Right forelimb (tissue), 1 donor: ENCODE results near the gene KRTAP10-12.
"Not testable (repeated sequence)": the region's sequence is repeated elsewhere in the genome, so short reads cannot be mapped to it uniquely, and the experiment has no call there.

Experiments used
- DNase-seq: peaks from one replicate; pipeline ENCODE4 v3.0.0-alpha.2; 2018

The KRTAP10-12 gene

DNA sequence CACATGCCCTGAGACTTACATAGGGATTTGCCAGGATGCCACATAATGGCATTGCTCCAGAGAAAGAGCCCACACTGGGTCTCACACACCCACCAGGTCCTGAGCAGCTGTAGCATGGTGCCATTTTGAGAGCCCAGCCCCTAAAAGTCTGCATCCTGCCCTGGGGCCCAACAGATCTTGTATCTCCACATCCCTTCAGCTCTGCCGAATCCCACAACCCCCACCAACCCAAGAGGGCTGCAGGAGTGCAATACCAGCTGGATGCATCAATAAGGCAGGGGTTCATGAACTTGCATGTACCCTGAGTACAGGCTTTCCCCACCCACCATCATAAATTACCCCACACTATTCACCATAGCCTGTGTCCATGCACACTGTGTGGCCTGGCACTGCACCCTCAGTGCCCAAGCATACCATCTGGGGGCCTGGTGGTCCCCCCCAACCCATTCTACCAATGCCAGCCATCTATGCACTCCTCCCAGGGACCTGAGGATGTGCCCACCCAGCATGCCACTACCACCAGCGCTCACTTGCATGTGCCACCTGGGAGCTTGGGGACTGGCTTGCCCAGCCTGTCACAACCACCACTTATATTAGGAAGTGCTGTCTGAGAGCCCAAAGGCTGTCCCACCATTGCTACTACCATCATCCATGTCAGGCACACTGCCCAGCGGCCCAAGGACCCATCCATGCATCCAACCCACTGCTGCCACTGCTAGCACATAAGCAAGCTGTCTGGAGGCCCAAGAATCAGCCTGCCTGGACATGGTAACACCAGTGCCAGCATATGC is 26.1 kb upstream of the KRTAP10-12 start:
- DNase-seq, result no peak

DNA sequence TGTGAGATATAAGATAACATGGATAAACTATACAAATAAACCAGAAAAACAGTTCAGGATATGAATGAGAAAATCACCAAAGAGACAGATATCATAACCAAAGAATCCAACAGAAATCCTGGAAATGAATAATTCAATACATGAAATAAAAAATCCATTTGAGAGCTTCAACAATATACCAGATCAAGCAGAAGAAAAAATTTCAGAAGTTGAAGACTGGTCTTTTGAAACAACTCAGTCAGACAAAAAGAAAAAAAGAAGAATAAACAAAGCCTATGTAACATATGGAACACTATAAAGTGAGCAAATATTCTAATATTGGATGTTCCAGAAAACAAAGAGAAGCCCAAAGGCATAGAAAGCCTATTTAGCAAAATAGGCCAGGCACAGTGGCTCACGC is 25.1 kb upstream of the KRTAP10-12 start:
- no peak for DNase-seq

DNA sequence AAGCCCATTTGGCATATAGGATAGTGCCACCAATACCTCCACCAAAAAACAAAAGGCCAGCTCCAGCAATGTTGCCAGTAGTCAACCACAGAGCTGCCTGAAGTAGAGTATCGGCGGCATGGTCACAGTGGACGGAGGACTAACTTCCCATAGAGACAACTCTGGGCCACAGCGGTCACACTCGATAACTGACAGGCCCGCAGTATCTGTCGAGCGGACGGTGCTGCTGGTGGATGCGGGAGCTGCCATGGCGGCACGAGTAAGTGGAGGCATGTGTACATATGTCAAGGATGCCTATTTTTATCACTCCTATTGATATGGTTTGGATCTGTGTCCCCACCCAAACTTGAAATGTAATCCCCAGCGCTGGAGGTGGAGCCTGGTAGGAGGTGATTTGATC is 19.1 kb upstream of the KRTAP10-12 start:
- DNase-seq, result no peak

DNA sequence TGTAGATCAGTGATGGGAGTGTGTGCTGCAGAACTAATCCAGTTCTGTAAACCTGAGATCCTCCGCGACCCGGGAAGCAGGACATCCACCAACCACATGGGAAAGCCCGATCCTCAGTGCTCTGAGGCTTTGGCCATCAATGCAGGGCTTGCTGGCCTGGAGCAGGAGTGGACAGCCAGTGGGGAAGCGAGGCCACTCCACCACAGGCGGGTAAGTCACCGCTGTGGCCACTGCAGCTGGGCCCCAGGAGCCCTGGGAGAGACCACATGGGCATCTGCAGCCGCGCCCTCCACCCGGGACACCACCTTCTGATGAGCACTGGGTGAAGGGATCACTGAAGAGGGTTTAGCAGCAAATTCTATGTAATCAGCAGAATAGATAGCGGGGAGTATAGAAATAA is 15.8 kb upstream of the KRTAP10-12 start:
- DNase-seq, result no peak

DNA sequence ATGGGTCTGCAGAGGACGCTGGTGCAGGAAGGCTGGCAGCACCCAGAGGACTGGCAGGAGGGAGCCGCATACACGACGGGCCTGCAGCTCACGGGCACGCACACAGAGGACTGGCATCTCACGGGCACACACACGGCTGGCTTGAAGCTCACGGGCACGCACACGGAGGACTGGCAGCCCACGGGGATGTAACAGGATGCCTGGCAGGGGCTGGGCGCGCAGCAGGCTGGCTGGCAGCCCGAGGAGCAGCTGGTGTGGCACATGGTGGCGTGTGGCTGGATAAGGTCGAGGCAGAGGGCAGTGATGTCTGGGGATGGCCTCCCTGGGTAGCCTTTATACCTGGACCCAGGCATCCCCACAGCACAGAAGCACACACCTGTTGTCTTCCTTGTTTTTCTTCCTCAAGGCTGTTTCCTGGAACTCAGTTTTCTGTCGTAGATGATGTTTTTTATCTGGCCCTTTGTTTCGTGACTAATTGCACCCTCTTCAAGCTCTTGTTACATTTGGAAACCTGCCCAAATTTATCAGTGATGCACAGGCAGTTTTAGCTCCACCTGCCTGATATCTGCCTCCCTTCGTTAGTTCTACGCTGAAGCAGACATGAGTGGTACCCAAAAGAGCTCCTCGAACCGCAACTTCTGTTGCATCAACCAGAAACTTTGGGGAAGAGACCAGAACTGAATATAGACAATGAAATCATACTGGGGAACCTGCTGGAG is 15.0 kb upstream of the KRTAP10-12 start, which contains the start of gene KRTAP12-1:
TSS of gene KRTAP12-1 (minus strand) at position 303 of the 719 bp plus-strand sequence. CDS start at position 263, 40 bp downstream.
- DNase-seq, result no peak

DNA sequence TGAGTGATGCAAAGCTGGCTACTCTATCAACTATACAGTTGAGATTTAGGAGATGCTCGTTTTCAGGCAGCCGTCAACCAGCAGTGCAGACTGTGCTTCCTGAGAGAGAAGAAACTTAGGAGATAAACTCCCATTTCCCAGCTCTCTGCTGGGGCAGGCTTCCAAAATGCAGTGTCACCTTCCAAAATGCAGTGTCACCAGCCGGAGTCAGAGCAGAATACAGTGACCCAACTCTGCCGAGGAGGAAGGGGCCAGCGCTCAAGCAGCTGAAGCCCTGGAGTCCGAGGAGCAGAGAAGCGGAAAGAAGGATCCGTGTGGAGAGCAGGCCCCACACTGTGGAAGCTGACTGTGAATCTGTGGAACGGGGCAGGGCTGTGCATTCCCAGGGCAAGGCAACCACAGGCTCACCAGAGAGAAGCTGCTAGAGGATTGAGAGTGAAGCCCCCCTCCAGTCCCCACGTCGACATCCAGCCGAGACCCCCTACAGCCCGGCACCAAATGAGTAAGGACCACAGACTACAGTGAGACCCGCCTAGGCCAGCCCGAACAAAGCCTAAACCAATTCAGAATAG is 14.3 kb upstream of the KRTAP10-12 start:
- no peak for DNase-seq

GRCh38 chr21:44684077-44684476 is 12.9 kb upstream of the KRTAP10-12 start:
- no peak for DNase-seq

- DNase-seq, result no peak
These were observed 12.5 kb upstream of the KRTAP10-12 start for GRCh38 chr21:44684483-44684882.

GRCh38 chr21:44685050-44685449 is 11.9 kb upstream of the KRTAP10-12 start:
- DNase-seq, result not testable (repeated sequence)

DNA sequence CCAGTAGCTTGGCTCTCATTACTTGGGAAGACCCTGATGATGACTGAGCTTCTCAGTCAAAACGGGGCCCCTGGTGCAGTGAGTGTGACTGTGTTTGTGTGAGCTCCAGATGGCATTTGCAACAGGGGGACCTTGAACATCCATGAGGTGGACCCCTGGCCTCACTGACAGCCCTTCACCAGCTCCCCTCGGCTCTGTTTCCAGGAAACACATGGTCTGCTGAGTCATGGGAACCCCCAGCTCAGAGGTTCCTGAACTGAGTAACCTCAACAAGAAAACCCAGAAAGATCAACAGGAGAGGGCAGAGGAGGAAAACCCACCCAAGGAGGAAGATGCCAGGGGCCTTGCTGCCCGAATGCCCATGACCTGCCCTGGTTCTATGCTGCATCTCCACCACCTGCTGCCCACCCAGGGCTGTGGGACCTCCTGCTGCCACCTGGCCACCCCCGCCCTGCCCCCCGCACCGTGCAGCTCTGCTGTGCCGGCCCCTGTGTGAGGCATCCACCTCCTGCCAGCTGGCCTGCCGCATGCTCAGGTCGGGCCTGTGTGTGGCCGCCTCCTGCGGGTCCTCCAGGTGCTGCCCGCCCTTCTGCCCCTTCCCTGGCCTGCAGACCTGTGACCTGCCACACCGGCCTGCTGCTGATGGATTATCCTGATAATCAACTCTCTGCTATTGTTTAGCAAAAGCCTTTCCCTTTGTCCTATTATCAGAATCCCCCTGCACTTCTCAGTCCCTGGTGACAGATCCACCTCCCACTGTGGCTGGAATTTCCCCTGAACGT is 10.8 kb upstream of the KRTAP10-12 start:
- DNase-seq, result no peak

GRCh38 chr21:44686843-44687561 is 10.0 kb upstream of the KRTAP10-12 start:
- no peak for DNase-seq

DNA sequence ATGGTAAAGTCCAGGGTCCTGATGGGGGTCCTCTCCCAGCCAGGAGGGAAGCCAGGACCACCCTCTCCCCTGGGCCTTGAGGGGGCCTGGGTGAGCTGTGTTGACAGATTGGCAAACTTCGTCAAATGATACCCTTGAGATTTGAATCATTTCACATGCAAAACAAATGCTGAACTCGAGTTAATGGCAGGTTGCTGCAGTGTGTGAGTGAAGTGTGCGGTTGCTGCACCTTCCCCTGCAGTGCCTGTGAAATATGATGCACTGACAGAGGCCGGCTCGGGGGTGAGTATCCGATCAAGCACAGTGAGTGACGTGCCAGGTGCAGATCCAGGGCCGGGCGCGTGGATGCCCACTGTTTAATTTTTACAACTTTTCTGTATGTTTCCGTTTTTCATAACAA is 9.3 kb upstream of the KRTAP10-12 start:
- DNase-seq, result no peak

DNA sequence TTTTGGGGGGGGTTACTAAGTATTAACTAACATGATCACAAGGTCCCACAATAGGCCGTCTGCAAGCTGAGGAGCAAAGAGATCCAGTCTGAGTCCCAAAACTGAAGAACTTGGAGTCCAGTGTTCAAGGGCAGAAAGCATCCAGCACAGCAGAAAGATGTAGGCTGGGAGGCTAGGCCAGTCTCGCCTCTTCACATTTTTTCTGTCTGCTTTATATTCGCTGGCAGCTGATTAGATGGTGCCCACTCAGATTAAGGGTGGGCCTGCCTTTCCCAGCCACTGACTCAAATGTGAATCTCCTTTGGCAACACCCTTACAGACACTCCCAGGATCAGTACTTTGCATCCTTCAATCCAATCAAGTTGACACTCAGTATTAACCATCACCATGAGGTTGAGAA is 7.2 kb upstream of the KRTAP10-12 start:
- DNase-seq, result not testable (repeated sequence)

DNA sequence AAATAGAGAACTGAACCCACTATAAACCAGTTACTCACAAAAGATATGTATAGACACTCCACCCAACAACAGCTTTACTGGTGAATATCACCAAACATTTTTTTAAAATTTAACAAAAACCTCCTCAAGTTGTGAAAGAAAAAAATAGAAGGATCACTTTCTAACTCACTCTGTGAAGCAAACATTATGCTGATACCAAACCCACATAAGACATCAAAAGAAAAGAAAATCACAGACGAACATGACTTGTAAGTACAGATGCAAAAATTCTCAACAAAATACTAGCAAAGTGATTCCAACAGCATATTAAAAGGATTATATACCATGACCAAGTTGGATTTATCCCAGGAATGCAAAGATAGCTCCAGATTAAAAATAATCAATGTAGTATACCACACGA is 5.3 kb upstream of the KRTAP10-12 start:
- no peak for DNase-seq

GRCh38 chr21:44692798-44693512 is 4.0 kb upstream of the KRTAP10-12 start:
- no peak for DNase-seq

DNA sequence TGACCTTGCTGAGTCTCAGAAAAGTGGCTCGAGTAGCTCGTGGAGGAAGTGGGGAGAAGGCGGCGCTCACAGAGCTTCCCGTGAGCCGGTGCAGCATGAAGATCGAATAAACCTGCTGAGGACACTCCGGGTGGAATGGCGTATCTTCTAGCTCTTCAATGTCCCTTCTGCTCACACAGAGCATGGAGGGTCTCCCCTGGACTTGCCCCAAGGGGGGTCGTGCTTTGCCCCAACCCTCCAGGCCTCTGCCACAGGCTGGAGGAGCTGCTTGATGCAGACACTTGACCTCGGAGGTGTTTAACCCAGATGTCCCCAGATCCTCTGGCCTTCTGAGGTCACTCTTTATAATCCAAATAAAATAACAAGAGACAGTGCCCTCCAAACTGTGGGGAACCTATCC is 2.2 kb upstream of the KRTAP10-12 start:
- DNase-seq, result no peak

GRCh38 chr21:44695184-44695583 is 1.8 kb upstream of the KRTAP10-12 start:
- no peak for DNase-seq

DNA sequence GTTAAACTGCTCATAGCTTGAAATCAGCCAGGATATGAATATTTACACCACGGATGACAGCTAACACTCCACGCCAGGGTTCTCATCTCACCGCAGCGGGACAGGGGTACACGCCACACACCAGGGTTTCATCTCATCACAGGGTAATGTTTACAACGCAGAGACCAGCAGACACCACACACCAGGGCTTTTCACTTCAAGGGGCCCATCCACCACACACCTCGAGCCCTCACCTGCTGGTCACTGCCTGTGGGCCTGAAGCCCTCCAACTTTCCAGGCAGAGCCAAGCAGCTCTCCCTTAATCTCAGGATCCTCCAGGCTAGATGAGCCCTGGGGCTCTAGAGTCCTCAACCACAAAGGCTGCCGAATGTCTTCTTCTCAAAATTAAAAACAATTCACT is 1.3 kb upstream of the KRTAP10-12 start:
- no peak for DNase-seq

DNA sequence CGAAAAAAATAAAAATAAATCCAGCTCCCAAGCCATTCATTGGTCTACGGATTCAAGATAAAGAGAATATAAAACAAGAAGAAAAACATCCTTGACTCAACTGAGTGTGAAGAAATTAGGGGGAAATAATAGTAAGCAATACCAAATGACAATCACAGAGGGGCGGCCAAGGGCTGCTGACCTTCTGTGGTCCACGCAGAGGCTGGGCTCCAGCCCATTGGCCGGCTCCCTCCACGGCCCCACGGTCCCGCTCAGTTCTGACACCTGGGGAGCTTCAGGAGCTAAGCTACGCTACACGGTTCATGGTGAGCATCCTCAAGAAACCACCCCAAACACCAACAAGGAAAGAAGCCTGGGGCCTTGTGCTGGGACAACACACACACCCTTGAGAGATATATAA is 400 bp upstream of the KRTAP10-12 start:
- no peak for DNase-seq

DNA sequence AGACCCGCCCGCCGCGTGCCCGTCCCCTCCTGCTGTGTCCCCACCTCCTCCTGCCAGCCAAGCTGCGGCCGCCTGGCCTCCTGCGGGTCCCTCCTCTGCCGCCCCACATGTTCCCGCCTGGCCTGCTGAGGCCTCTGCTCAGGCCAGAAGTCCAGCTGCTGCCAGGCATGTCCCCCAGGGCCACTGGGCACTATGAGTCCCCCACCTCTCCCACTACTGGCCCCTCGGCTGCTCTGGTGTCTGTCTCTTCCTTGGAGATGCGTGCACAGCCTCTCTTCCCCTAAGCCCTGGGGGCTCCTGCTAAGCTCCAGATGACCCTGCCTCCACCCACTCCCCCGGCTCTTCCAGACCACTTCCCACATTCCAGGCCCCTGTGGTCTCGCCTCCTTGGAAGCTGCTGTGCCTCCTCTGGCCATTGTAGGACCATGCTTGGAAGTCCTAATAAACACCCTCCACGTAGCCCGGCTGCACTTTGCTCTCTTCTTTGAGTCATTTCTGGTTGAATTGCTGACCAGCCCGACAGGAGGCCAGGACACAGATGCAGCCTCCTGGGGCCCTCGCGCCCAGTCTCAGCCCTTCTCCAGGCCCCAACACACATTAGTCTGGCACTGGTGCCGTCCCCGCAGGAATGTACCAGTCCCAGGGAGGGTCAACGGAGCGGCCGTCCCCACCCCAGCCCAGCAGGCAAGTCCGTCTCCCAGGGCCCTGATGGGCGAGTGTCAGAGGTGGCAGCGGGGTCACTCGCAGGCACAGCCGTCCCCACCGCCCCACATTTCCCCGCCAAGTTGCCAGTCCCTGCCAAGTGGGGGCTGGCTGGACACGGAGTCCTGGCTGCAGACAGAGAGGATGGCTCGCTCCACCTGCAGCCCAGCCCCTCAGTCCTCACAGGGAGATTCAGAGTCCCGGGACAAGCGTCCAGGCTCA is 1.1 kb downstream of the KRTAP10-12 start:
- no peak for DNase-seq
